Breast epithelium (tissue), 3 donors: ENCODE data around the gene TJAP1.

Source experiments
- POLR2A ChIP-seq: fragments of 450-650 bp; IDR thresholded peaks from one replicate; pipeline ENCODE4 v1.6.1; 2016; ENCODE audit warnings: antibody characterized with exemption, mild to moderate bottlenecking, moderate library complexity
- POLR2AphosphoS5 ChIP-seq, 3 donors: sonication (generic); formaldehyde crosslinking; IDR thresholded peaks; one replicate each; pipeline ENCODE4 v1.6.1; 2017; ENCODE audit warnings: antibody characterized with exemption in 3 of 3
- TF ChIP-seq, protein P1 (sequence below), 3 donors: fragments of 450-650 bp; IDR thresholded peaks; one replicate each; pipeline ENCODE4 v1.5.1; 2016 to 2017; ENCODE audit warnings: antibody characterized with exemption in 3 of 3, mild to moderate bottlenecking in 3 of 3, moderate library complexity in 3 of 3

DNA sequence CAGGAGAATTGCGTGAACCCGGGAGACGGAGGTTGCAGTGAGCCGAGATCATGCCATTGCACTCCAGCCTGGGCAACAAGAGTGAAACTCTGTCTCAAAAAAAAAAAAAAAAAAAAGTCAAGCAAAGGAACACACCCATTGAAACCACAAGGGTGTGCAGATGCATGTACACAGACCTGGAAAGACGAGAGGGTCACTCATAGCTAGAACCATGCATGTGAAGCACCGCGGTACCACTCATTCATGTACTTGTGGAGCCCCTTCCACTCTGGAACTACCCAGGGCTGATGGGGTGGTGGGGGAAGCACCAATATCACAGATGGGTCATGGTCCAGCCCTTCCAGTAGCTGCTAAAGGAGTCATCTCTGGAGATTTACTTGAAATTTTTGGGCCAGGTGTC lies 7.4 kb upstream of the TJAP1 start:
- TF ChIP-seq, protein P1, sequence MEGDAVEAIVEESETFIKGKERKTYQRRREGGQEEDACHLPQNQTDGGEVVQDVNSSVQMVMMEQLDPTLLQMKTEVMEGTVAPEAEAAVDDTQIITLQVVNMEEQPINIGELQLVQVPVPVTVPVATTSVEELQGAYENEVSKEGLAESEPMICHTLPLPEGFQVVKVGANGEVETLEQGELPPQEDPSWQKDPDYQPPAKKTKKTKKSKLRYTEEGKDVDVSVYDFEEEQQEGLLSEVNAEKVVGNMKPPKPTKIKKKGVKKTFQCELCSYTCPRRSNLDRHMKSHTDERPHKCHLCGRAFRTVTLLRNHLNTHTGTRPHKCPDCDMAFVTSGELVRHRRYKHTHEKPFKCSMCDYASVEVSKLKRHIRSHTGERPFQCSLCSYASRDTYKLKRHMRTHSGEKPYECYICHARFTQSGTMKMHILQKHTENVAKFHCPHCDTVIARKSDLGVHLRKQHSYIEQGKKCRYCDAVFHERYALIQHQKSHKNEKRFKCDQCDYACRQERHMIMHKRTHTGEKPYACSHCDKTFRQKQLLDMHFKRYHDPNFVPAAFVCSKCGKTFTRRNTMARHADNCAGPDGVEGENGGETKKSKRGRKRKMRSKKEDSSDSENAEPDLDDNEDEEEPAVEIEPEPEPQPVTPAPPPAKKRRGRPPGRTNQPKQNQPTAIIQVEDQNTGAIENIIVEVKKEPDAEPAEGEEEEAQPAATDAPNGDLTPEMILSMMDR (IDR thresholded peaks at IDR 0.05) = no peak
- TF ChIP-seq POLR2AphosphoS5 (IDR thresholded peaks at IDR 0.05) = no peak
- no peak for TF ChIP-seq POLR2A
